Measurements from ENCODE around the gene ORC4.

The ORC4 gene

DNA sequence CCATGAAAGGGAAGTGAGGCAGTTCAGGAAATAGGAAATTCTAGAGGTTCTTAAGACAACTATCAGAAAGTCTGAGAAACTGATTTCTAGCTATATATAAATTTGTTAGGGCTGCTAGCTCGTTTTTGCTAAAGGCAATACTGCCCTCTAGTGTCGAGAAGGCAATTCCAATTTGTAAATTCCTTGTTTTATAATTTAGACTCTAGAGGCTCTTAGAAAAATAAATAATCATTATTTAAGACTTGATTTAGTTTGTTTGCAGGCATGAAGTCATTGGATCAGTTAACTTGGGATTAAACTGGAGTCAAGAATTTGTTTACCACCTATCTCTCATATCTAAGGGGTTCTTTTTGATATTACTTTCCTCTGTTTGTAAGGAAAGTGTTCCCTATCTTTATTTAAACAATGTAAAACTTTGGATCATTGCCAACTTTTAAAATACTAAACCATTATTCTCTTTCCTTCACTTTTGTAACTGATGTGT lies 109.5 kb downstream of the ORC4 start:
- DNase-seq (ENCODE audit: low read depth in 2 of 2) = peak; percentile 85 to 87
- TF ChIP-seq, protein P1, sequence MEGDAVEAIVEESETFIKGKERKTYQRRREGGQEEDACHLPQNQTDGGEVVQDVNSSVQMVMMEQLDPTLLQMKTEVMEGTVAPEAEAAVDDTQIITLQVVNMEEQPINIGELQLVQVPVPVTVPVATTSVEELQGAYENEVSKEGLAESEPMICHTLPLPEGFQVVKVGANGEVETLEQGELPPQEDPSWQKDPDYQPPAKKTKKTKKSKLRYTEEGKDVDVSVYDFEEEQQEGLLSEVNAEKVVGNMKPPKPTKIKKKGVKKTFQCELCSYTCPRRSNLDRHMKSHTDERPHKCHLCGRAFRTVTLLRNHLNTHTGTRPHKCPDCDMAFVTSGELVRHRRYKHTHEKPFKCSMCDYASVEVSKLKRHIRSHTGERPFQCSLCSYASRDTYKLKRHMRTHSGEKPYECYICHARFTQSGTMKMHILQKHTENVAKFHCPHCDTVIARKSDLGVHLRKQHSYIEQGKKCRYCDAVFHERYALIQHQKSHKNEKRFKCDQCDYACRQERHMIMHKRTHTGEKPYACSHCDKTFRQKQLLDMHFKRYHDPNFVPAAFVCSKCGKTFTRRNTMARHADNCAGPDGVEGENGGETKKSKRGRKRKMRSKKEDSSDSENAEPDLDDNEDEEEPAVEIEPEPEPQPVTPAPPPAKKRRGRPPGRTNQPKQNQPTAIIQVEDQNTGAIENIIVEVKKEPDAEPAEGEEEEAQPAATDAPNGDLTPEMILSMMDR (IDR thresholded peaks at IDR 0.05; ENCODE audit: low read depth, low read length) = peak; percentile 52
- H3K4me3 ChIP-seq (replicated peaks in 1 of 2; ENCODE audit: low read depth in 2 of 2, low read length in 2 of 2) = no peak overlapping the region

DNA sequence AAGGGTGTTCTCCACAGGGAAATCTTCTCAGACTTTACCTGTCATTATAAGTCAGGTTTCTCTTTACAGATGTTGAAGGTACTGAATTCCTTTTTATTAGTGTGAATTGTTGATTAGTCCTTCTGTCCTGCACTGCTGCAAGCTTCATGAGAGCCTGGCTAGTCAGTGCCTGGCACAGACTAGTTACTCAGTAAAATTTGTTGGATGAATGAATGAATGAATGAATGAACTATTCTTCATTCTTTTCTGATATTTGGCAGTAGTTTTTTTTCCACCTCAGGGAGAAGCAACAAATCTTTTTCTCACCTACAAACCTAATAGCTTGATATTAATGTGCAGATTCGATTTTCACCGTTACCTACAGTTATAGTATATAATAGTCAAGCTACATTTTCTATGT lies 111.4 kb downstream of the ORC4 start:
- TF ChIP-seq, protein P1 (IDR thresholded peaks at IDR 0.05; ENCODE audit: low read depth, low read length) = no peak
- no peak for DNase-seq (ENCODE audit: low read depth in 2 of 2)
- H3K4me3 ChIP-seq (replicated peaks in 1 of 2; ENCODE audit: low read depth in 2 of 2, low read length in 2 of 2) = no peak overlapping the region

DNA sequence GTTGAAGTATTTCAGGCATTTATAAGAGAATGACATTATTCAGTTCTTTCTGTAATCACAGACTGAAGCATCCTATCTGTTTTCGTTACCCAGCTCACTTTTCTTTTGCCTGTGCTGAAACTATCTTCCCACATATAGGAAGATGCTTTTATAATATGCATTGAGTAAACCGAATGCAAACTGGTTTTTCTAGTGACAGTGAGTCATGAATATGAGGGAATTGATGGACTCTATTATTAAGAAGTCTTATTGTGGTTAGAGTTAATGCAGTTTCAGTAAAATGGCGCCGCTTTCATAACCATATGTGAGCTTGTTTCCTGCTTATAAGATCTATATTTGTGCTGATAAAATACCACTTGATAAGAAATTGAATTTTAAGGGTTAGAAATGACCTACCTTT lies 116.5 kb downstream of the ORC4 start:
- TF ChIP-seq, protein P1 (IDR thresholded peaks at IDR 0.05; ENCODE audit: low read depth, low read length) = no peak
- DNase-seq (ENCODE audit: low read depth in 2 of 2) = no peak
- no peak overlapping the region for H3K4me3 ChIP-seq (replicated peaks in 1 of 2; ENCODE audit: low read depth in 2 of 2, low read length in 2 of 2)

DNA sequence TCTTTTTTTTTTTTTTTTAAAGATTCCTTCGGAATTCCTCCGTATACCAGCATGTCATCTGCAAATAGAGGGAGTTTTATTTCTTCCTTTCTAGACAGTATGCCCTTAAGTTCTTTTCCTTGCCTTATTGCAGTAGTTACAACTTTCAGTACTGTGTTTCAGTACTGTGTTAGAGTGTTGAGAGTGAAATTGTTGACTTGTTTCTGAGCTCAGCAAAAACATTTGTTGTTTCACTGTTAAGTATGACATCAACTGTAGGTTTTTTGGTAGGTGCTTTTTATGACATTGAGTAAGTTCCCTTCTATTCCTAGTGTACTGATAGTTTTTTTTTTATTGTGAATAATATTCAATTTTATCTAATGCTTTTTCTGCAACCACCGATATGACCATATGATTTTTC lies 131.9 kb downstream of the ORC4 start:
- H3K4me3 ChIP-seq (replicated peaks in 1 of 2; ENCODE audit: low read depth in 2 of 2, low read length in 2 of 2) = no peak overlapping the region
- TF ChIP-seq, protein P1 (IDR thresholded peaks at IDR 0.05; ENCODE audit: low read depth, low read length) = no peak
- no peak for DNase-seq (ENCODE audit: low read depth in 2 of 2)

DNA sequence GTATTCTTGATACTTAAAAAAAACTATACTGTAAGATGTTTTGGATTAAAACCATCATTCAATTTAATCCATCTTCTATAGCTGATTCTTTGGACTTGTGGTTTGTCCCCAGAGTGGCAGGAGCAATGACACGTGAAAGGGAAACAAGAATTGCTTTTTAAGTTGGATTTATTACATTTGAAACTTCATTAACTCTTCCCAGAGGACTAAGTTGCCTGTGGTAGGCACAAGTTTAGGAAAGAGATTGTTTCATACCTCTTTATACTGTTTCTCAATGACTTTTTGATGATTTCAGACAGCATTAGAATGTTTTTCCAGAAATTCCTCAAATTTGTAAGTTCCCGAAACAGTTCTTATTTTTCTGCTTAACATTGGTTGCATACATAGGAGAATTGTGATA lies 134.4 kb downstream of the ORC4 start:
- TF ChIP-seq, protein P1 (IDR thresholded peaks at IDR 0.05; ENCODE audit: low read depth, low read length) = no peak
- DNase-seq (ENCODE audit: low read depth in 2 of 2) = no peak
- H3K4me3 ChIP-seq (replicated peaks in 1 of 2; ENCODE audit: low read depth in 2 of 2, low read length in 2 of 2) = no peak overlapping the region

DNA sequence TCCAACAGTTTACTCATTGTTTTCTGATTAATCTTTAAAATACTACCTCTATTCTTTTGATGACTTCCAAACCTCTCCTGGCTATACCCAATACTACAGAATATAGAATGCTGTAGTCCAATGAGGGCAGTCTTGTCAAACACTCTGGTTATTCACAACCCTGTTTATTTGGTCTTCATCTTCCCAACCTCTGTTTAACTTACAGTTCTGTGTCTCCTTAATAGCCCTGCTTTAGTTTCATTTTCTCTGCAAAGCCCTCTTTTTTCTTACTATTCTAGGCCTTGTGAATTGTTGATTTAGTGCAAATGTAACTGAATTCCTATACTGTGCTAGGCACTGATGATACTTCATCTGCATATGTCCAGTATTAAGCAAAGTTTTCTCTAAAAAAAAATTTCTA lies 135.7 kb downstream of the ORC4 start:
- TF ChIP-seq, protein P1 (IDR thresholded peaks at IDR 0.05; ENCODE audit: low read depth, low read length) = no peak
- no peak for DNase-seq (ENCODE audit: low read depth in 2 of 2)
- no peak overlapping the region for H3K4me3 ChIP-seq (replicated peaks in 1 of 2; ENCODE audit: low read depth in 2 of 2, low read length in 2 of 2)

DNA sequence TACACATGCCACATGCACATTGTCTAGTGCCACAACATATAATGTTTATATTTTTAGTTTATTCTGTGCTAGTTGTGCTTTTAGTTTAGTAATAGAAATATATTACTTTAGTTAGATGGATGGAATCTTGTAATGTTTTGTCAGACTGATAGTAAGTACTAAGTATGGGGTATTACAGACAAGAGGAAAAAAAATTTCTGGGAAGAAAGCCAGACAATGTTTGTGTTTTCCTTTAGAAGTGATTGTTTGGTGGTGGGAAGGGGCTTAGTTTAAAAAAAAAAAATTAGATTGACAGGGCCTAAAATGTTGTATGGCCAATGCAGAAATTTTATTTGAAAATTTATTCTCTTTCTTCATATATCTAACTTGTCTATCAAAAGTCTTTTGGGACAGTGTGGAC lies 137.9 kb downstream of the ORC4 start:
- DNase-seq (ENCODE audit: low read depth in 2 of 2) = no peak
- H3K4me3 ChIP-seq (replicated peaks in 1 of 2; ENCODE audit: low read depth in 2 of 2, low read length in 2 of 2) = no peak overlapping the region
- TF ChIP-seq, protein P1 (IDR thresholded peaks at IDR 0.05; ENCODE audit: low read depth, low read length) = no peak
